ELF-1 (cell line): ENCODE results near the gene DNAJB1.
"Not testable (repeated sequence)": the region's sequence is repeated elsewhere in the genome, so short reads cannot be mapped to it uniquely, and the experiment has no call there.

Experiments
- DNase-seq: peaks from one replicate; pipeline ENCODE4 v3.0.0-alpha.2; 2016; ENCODE audit warnings: low read depth, low spot score

DNAJB1 gene

GRCh38 chr19:14517840-14518505 is at the start of gene DNAJB1:
DNAJB1 (minus strand) TSS chr19:14518397; CDS start chr19:14518349, 48 bp downstream.
- DNase-seq: no peak

- DNase-seq: no peak
Measured at GRCh38 chr19:14567079-14567478, 48.9 kb upstream of the DNAJB1 start.

- no peak for DNase-seq
Measured at GRCh38 chr19:14566712-14567077, 48.5 kb upstream of the DNAJB1 start.

GRCh38 chr19:14565765-14566711 is 47.8 kb upstream of the DNAJB1 start:
- no peak for DNase-seq

GRCh38 chr19:14565298-14565679 is 47.1 kb upstream of the DNAJB1 start:
- DNase-seq: no peak

- DNase-seq: not testable (repeated sequence)
Measured at GRCh38 chr19:14564652-14565297, 46.6 kb upstream of the DNAJB1 start.

- DNase-seq: no peak
Measured at GRCh38 chr19:14563989-14564651, 45.9 kb upstream of the DNAJB1 start.

GRCh38 chr19:14563590-14563926 is 45.4 kb upstream of the DNAJB1 start:
- no peak for DNase-seq

GRCh38 chr19:14562660-14563589 is 44.7 kb upstream of the DNAJB1 start:
- DNase-seq: no peak

- peak; percentile 64 for DNase-seq
Measured at GRCh38 chr19:14561847-14562351, 43.7 kb upstream of the DNAJB1 start.

- no peak for DNase-seq
Measured at GRCh38 chr19:14561249-14561648, 43.1 kb upstream of the DNAJB1 start.

GRCh38 chr19:14560776-14561108 is 42.5 kb upstream of the DNAJB1 start:
- DNase-seq: no peak

- DNase-seq: no peak
Measured at GRCh38 chr19:14559916-14560775, 41.9 kb upstream of the DNAJB1 start.

- peak; percentile 62 for DNase-seq
Measured at GRCh38 chr19:14558370-14559066, 40.3 kb upstream of the DNAJB1 start.

- DNase-seq: peak; percentile 93
Measured at GRCh38 chr19:14556662-14557188, 38.5 kb upstream of the DNAJB1 start.

GRCh38 chr19:14555918-14556661 is 37.9 kb upstream of the DNAJB1 start:
- DNase-seq: no peak

- peak; percentile 74 for DNase-seq
Measured at GRCh38 chr19:14554382-14554812, 36.2 kb upstream of the DNAJB1 start.

GRCh38 chr19:14553939-14554243 is 35.7 kb upstream of the DNAJB1 start:
- DNase-seq: no peak
